ENCODE data around the gene ITGAD.

DNA sequence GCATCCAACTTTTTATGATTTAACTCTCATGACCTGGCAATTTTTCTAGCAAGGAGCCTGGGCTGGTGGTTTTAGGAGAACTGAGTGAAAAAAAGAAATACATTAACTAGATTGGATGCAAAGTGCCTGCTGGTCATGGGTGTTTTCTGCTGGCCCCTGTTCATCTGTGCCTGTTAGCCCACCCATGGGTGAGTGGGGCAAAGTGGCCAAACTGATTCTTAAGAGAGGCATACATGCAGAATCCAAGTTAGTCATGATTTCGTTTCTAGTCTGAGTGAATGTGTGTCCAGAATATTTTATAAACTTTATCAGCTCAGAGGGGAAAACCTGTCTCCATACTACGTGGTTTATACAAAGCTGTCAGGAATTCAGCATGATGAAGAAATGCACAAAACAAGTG is 4.6 kb upstream of the ITGAD start:
- TF ChIP-seq ZNF274 (IDR thresholded peaks at IDR 0.05; ENCODE audit: low read depth, low read length), result no peak
- no peak for TF ChIP-seq YY1 (IDR thresholded peaks at IDR 0.05; ENCODE audit: insufficient read depth, insufficient read length)
- no peak for TF ChIP-seq SUZ12 (IDR thresholded peaks at IDR 0.05; ENCODE audit: extremely low read depth, insufficient read depth, insufficient read length)

Data from NT2/D1 (cell line).